ENCODE data around the gene QRICH1.
A peak's percentile ranks its signal among the peaks of the same experiment; 100 is the strongest.

QRICH1 gene

DNA sequence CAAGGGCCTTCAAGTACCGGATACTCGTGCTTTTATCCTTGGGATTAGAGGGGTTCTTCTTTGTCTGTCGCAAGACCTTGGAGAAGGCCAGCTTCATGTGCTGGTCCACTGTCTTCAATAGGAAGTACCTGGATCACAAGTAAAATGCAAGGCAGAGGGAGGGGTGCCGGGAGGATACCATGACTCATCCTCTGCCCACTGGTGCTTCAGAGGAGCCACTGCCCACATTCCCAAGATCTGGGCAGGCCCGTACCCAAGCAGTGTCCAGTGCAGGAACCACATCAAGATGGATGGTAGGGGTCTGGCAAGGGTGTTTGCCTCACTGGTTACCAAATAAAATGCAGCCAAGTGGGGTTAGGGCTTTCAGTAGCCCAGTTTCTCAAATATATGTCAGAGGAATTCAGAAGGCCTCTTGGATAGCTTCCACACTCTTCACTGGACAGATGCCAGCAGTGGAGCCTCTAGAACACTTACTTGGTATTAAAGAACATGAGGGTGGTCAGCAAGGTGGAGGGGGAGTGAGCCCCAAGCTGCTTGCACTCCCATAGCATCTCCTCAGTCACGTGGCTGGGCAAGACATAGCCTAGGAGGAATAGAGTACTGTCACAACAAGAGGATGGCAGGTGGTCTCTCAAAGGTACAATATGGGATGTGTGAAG, 61.1 kb downstream of the QRICH1 start:
- no peak for DNase-seq

DNA sequence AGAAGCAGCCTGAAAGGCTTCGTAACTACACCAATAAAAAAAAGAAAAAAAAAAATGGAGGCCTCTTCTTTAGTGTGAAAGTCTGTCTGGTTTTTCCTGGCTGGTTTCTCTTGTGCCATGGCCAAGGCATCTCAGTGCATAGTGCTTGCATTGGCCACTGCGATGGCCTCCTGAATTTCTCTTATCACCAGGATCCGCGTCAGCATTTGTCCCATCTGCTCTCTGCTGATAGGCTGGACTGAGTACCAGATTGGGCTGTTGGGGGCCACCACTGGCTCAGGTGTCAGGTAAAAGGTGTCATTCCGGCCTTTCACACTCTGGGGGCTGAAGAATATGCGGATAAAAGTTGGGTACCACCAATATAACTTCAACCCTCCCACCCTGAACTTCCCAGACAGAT, 63.5 kb downstream of the QRICH1 start:
- DNase-seq = no peak

DNA sequence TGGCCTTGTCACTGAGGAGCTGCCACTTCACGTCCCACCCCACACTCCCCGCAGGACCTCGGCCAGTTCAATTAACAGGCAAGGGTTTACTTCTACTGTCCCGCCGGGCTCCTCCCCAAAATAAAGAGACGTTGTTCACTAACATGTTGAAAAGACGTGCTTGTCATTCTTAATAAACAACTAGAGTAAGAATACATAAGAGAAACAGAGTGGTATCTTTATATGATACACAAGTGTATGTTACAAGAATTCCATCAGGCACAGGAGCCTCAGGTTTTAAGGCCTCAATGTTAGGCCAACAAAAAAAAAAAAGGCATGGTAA, 64.3 kb downstream of the QRICH1 start:
- DNase-seq = no peak

DNA sequence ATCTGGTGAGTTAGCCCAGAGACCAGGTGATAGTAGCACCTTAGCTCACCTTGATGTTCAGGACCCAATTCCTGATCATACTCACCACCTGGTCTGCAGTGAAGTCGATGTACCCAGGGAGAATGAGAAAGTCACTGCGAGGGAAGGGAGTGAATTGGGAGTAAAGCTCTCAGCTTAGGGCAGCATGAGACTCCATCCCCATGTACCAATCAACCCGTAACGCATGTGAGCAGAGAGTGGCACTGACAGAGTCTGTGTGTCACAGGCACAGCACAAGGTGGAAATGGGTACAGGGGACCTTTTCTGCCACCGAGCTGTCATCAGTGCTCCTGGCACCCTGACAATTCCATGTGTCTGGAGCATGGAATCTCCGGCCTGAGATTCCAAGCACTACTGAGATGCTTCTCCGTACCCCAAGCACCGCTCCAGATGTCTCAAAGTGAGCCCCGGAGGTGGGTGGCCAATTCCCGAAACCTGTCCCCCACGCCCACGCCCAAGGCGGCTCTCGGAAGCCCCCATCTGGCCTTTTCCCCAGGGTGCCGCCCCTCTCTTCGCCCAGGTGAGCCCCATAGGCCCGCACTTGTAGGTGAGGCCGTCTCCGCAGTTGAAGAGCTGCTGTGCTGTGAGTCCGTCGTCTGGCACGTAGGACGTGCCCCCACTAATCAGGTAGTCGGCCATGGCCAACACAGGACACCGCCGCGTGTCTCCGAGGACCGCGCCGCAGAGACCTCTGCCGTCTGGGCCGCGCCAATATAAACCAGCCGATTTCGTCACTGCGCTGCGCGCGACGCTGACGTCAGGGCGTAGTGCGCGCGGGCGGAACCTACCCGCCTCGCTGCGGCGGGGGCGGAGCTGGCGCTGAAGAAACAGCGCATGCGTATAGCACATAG, 65.0 kb downstream of the QRICH1 start, which contains the start of gene IMPDH2:
Gene IMPDH2, minus strand, starts transcription at position 726 of the 890 bp plus-strand sequence. Its CDS starts 48 bp downstream, at position 678.
- DNase-seq = peak; percentile 12 to 92 (median 86)

DNA sequence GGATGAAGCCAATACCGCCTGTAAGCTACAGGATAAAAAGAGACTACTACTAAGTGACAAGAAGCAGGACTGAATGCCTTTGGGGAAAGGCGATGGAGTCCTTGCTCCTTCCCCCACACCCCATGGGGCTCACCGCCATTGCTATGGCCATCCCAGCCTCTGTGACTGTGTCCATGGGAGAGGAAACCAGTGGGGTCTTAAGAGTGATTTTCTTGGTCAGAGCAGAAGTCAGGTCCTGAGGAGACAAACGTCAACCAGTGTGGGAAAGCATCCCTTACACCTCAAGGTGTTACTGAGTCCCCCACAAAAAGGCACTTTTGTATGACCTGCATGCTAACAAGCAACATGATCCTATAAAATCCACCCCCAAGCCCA, 65.6 kb downstream of the QRICH1 start:
- no peak for DNase-seq

DNA sequence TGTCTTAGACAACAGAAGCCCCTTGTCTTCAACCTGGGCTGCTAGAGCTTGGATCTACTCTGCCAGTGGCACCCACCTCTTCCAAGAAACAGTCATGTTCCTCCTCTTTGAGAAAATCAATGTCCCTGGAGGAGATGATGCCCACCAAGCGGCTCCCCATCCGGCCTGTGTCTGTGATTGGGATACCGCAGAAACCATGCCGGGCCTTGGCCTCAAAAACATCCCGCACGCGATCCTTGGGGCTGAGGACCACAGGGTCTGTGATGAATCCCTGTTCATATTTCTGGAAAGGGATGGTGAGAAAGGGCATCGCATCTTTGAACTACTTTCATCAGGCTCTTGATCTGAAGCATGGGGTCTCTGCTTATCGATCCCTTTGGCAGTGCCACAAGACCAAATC, 66.2 kb downstream of the QRICH1 start:
- DNase-seq = no peak

DNA sequence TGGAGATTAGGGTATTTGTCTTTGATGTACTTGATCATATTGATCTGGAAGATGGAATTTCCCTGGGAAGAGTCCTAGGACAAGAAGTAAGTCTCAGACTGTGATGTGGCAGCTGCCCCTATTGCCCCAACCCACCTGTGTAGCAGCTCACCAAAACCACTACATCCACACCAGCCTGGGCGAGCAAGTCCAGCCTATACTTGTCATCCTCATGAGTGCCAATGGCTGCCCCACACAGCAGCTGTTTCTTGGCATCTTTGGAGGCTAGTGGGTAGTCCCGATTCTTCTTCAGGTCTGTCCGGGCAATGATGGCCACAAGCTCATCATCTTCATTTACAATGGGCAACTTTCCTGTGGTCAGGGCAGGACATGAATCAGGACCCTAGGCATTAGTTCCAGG, 67.3 kb downstream of the QRICH1 start:
- DNase-seq = no peak

DNA sequence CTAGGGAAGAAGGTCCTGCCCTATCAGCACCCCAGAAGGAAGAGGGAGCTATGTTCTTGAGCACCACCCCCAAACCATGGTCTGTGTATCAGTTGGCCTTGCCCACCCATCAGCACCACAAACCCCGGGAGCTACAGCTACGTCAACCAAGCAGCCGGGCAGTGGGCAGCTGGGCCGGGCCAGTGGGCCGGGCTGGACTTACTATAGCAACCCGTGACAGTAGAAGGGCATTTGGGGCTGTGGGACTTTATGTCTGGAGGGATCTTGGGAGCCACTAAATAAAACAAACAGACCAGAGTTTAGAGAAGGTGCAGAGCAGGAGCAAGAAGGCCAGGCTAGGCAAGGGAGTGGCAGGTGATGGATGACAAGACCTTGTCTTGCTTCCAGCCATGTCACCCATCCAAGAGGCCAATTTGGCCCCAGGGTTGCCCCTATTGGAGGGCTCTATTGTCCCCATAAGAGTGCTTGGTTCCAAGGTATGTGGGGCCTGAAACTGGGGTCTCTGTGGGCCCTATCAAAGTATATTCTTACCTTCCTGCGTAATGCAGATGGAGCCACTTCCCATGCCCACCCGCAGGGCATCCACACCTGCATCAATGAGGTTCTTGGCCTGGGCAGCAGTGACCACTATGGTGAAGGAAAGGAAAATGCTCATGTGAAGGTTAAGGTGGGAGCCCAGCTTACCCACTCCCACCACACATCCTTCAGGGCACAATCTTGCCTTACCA, 67.9 kb downstream of the QRICH1 start:
- DNase-seq = no peak

DNA sequence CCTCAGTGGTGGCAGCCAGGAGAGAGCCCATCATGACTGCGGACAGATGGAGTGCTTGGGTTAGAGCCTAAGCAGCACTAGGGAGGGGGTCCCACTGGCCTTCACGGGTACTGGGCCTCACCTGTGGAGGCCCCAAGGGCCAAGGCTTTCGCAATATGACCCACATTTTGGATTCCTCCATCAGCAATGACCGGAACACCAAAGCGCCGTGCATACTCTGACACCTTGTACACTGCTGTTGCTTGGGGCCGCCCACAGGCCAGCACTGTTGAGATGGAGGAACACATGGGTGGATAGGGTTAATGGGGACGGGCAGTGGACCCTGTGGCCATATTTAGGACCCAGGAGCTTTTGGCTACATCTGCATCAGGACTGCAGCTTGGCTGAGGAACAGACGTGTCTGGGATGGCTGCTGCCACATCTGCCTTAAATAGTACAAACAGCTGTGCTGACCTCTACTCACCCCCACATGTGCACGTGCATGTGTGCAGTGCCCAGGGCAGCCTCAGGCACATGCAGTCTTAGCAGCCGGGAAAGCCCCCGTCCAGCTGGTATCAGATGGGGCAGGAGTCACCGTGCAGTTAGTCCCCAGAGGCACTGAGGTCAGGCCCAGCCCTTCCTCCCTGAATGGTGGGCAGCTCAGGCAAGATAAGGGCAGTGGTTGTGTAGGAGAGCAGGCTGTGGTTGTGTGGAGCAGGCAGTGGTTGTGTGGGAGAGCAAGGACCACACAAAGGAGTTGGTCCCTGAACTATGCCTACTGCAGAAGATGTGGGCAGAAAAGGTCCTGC, 68.7 kb downstream of the QRICH1 start:
- DNase-seq = no peak

DNA sequence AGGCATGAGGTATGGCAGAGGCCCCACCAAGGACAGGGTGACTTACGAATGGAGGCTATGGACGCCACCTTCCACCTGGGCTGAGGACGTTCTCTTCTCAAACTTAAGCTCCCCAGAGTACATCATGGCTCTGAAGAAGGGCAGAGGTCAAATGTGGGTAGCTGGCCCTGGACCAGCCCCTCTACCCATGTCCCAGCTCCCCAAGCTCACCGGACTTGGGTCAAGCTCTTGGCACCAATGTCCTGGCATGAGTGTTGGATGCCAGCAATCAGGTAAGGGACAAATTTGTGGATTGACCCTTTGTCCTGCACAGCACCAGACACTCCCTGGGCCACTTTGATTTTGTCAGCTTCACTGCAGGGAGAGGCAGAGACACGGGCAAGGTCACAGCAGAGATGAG, 69.4 kb downstream of the QRICH1 start:
- no peak for DNase-seq

DNA sequence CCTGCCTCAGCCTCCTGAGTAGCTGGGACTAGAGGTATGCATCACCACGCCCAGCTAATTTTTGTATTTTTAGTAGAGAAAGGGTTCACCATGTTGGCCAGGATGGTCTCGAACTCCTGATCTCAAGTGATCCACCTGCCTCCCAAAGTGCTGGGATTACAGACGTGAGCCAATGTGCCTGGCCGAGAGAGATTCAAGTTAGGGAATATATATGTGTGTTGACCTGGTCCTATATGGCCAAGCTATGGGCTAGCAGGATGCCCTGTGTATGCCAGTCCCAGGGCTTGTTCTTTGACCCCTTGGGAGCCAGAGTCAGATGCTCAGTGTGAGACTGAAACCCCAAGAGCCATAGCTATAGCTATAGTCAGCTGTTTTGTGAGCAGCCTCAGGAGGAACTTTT, 70.1 kb downstream of the QRICH1 start:
- no peak for DNase-seq

DNA sequence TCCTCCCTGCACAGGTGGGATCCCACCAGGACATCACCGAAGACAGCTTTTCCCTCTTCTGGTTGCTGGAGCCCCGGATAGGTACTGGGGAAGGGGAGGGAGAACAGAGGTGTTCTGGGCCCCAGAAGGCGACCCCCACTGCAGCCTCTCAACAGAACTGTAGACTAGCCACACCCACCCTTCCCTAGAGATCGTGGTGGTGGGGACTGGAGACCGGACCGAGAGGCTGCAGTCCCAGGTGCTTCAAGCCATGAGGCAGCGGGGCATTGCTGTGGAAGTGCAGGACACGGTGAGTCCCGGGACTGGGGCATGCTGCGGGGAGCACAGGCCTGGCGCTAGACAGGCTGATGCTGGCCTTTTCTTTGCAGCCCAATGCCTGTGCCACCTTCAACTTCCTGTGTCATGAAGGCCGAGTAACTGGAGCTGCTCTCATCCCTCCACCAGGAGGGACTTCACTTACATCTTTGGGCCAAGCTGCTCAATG, 71.1 kb downstream of the QRICH1 start:
- DNase-seq = no peak

DNA sequence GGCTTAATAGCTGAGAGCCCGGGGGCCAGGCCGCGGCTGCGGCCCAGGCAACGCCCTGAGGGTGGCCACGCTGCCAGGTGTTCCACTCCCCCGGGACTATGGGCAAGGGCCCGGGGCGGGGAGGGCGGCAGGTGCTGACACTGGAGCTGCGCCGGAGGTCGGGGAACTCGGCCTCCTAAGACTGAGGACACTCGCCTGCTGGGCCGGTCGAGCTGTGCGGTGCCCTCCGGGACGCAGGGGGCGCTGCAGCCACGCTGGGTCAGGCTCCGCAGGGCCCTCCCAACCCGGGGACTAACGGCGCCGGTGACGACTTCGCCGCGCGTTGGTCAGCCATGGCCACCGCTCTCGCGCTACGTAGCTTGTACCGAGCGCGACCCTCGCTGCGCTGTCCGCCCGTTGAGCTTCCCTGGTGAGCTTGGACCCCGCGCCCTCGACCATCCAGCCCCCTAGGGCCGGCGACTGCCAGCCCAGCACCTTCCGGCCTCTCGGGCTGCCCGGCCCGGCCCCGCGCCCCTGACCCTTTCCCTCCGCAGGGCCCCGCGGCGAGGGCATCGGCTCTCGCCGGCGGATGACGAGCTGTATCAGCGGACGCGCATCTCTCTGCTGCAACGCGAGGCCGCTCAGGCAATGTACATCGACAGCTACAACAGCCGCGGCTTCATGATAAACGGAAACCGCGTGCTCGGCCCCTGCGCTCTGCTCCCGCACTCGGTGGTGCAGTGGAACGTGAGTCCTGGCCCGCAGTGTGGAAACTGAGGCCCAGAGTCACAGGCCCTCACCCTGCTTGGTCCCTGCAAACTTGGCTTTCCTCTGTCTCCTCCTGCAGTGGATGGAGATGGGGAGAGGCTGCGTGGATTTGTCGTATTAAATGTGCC, 71.8 kb downstream of the QRICH1 start, which contains the start of gene NDUFAF3:
Gene NDUFAF3, plus strand, starts transcription at position 309 of the 875 bp plus-strand sequence. Its CDS starts 24 bp downstream, at position 333.
- peak in 13 of 14 donors; percentile 50 to 90 (median 81) for DNase-seq

DNA sequence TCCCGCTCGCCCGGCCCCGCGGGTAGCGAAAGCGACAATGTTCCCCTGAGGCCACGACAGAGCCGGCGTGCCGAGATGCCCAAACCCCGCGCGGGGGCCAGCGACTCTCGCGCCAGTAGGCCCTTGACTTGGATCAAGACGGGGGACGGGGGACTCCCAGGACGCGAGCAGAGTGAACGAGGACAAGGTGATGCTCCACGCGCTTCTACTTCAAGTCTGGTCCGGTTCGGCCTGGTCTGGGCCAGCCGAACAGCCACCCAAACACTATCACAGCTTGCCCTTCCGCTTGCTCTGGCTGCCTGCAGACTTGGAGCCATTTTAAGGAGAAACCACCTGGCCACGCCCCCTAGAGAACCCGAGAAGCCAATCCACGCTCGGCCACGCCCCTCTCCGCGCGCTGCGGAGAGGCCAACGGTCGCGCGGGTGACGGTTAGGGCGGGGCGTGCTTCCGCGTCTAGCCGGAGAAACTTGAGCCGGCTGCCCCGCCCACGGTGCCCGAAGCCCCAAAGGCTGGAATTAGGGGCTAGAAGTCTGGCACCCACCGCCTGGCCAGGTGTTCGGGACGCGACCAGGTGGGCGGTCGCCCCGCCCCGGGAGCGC, 72.6 kb downstream of the QRICH1 start:
- DNase-seq = peak; percentile 63 to 98 (median 94)

DNA sequence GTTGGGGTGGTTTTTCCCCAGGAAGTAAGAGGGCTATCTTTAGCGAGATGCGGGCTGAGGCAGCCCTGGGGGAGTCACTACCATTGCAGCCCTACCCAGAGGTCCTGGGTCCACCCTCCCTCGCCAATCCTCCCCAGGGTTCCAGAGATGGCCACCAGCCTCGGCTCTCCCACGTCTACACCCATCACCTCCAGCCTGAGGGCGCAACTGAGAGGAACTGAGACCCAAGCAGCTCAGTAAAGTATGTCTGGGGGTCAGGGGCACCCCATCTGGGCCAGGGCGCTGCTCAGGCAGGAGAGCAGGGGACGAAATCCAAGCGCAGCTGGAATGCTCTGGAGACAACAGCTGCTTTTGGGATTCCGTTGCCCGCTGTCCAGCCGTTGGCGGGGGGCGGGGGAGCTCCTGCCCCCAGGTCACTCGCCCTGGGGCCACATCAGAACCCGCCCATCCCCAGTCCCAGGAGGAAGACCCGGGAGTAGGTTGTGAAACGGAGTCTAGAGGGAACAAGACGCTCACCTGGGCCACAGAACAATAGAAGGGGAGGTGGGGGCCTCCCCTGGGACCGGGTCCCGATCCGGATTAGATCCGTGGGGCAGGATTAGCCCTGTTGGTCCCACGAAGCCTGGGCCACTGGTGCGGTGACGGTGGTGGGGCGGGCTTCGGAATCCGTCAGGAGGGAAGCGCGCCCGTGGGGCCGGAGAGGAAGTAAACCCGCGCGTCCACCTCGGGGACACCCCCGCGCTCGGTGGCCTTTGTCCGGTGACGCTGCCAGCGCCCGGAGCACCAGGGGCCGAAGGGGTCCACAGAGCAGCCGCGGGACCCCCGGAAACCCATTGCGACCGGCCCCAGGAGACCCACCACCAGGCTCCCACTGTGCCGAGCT, 73.3 kb downstream of the QRICH1 start:
- DNase-seq = peak in 3 of 14 donors; percentile 58 to 63 (median 61)

DNA sequence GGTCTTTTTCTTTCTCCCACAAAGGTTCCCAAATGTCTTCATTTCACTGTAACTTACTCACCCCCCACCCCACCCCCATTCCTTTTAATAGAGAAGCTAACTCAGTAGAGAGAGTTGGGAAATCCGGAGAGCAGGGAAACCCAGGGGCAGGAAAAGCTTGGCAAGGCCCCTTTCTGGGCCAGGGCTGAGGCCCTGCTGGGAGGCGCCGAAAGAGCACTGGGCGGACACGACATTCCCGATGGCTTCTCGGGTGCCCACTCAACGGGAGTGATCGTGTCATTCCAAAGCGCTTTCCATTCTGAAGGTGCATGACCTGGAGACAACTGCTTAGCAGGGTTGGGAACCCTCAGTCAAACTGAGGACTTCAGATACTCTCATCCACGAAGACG, 73.9 kb downstream of the QRICH1 start:
- no peak for DNase-seq

DNA sequence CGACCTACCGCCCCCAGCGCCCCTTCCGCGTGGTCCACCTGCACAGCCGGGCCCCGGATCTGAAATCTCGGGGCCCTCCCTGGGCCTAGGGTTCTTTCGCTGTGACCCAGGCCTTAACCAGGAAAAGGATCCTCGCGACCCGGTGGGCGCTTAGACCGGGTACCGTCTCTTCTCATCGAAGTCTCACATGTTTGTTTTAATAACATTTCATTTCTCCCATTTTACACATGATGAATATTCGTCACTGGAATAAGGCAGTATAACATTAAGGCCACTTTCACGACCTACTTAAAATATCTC, 75.2 kb downstream of the QRICH1 start:
- DNase-seq = no peak

DNA sequence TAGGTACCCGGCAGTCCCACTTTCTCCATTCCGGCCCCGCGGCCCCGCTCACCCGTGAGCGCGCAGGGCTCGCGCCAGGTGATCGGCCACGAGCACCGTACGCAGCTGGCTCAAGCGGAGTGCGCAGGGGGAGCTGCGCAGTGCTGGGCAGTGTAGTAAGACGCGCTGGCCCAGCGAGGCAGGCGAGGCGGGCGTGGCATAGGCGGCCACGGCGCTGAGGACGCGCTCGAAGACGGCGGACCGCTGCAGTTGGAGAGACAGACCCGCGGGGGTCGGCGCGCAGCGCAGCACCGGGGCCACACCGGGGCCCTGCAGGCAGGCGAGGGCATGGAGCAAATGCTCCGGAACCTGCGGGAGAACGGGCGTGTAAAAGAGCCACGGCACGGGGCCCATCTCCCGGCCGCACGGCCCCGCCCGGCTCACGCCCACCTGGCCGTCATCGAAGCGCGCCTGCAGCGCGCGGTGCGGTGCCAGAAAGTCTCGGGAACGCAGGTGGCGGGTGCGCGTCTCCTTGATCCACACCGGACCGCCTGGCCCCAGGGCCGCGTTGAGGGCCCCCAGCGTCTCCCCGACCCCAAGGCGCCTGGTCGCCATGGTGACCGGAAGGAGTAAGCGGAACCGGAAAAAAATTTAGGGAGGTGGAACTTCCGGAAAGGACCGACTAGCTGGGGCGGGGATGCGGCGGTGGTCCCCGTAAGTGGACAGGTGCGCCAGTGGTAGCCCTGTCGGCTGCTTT, 75.7 kb downstream of the QRICH1 start, which contains the start of gene DALRD3:
Gene DALRD3, minus strand, starts transcription at position 610 of the 736 bp plus-strand sequence. Its CDS starts 16 bp downstream, at position 594.
- DNase-seq = peak in 11 of 14 donors; percentile 29 to 77 (median 62)
